ENCODE measurements around the gene VEGFA. TPM values are rescaled to one million over a fixed set of nuclear protein-coding genes. Genes with fewer than 3 reads are reported as not detected.

The VEGFA gene
- total RNA-seq, 2 experiments from 2014 or later, result 93.7 to 104 TPM

DNA sequence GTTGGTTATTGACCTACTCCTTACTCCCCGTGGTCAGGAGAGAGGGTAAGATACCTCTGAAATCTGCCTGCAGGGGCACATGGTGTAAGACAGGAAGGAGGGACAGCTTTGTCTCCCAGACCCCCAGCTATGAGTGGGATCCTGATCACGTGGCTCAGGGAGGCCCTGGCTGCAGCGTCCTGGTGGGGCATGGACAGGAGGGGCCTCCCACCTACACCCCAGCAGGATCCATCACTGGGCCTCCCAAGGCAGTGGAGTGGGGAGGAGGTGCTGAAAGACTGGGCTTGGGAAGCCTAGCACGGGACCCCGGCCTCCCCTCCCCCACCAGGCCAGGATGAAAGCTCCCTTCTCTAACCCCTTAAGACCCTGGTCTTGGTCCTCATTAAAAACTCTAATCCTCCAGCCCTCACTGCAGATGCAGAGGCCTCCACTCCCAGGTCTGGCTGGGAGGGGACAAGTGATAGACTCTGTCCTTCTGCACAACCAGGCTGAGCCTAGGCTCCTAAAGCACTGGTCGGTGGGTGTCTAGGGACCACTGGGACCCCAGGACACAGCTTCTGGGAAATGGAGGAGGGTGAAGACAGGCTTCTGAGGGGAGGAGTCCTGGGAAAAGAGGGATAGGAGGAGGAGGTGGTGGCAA is 29.6 kb upstream of the VEGFA start:
- Mint-ChIP-seq H3K4me1 (ENCODE audit: low read depth) (peaks cover 2% of the 10 kb centered on the region), H3K9me3 (no peaks in the 10 kb centered on the region), H3K36me3 (ENCODE audit: low read depth) (no peaks in the 10 kb centered on the region), H3K27me3 (no peaks in the 10 kb centered on the region), H3K27ac (no peak overlapping the region), H3K4me3 (no peak overlapping the region)
- POLR2A ChIA-PET, result interaction anchor here (1.0 to 1.4 kb wide), 2 partner anchors 8 to 31 kb away, joined by 3 to 5 read pairs; no protein-coding TSS in a partner anchor
- DNase-seq (no peak), ATAC-seq (no peak)
- intact Hi-C loops (cut with micrococcal nuclease), result no loop called here
- TF ChIP-seq, protein P1, sequence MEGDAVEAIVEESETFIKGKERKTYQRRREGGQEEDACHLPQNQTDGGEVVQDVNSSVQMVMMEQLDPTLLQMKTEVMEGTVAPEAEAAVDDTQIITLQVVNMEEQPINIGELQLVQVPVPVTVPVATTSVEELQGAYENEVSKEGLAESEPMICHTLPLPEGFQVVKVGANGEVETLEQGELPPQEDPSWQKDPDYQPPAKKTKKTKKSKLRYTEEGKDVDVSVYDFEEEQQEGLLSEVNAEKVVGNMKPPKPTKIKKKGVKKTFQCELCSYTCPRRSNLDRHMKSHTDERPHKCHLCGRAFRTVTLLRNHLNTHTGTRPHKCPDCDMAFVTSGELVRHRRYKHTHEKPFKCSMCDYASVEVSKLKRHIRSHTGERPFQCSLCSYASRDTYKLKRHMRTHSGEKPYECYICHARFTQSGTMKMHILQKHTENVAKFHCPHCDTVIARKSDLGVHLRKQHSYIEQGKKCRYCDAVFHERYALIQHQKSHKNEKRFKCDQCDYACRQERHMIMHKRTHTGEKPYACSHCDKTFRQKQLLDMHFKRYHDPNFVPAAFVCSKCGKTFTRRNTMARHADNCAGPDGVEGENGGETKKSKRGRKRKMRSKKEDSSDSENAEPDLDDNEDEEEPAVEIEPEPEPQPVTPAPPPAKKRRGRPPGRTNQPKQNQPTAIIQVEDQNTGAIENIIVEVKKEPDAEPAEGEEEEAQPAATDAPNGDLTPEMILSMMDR (IDR thresholded peaks at IDR 0.05), result no peak
- CTCF ChIA-PET, result interaction anchor here (1.5 kb wide), 1 partner anchor 29 kb away, joined by 7 read pairs; no protein-coding TSS in a partner anchor

DNA sequence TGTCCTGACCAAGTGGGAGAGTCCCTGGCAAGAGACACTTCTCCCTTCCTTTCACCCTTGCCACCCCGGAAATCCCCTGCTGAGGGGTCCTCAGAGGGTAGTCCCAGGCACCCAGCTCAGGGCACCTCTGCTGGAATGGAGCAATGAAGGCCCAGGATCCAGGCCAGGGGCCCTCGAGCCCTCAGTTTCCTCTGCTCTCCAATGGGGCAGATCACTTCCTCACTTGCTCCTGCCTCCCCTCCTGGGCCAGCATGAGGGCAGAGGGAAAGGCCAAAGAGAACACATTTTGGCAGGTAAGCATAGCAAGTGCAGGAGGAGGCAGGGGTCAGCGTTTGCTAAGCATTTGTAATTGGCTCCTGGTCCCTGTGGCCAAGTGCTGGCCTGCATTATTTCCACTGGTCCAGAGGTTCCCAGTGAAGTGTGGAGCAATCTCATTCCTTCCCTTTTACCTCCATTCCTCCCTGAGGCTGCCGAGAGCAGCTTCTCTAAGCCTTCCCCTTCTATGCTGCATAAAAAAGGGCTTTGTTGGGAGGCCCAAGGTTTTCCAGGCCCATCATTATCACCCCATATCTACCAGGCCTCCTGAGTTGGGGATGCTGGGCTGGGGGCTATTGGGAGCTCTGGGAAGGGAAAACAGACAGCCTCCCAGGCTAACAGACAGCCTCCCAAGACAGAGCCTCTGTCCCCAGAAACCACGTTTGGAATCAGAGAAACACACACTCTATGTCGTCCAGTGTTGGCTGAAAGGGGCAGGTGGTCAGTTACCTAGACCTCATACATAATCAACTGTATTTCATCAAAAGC is 28.8 kb upstream of the VEGFA start:
- Mint-ChIP-seq H3K9me3 (no peaks in the 10 kb centered on the region), H3K4me1 (ENCODE audit: low read depth) (peaks cover 2% of the 10 kb centered on the region), H3K27ac (no peak overlapping the region), H3K36me3 (ENCODE audit: low read depth) (no peaks in the 10 kb centered on the region), H3K4me3 (no peak overlapping the region), H3K27me3 (peaks cover 2% of the 10 kb centered on the region)
- ChIA-PET POLR2A (interaction anchor here (1.2 kb wide), 1 partner anchor 29 kb away, joined by 3 read pairs; the partner anchor contains the start of gene VEGFA), CTCF (interaction anchor here (1.3 to 1.5 kb wide), 2 partner anchors 28 to 355 kb away, joined by 3 to 7 read pairs; no protein-coding TSS in a partner anchor)
- intact Hi-C loops (cut with micrococcal nuclease), result no loop called here
- TF ChIP-seq, protein P1 (IDR thresholded peaks at IDR 0.05), result no peak
- DNase-seq (no peak), ATAC-seq (no peak)

DNA sequence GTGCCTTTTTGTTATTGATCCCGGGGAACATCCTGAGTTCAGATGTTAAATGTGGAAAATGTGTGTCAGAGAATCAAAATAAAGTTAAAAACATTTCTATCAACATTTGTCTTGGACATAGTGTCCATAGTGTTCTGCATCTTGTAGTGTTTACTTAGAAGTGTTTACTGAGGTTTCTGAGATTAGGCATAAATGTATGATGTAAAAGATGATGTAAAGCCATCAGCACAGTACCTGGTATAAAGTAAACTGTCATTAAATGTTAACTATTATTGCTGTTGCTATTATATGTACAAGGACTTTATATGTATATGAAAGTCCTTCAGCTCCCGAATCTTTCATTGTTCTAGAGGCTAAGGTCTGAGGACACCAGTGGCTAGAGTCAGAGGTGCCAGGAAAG is 28.2 kb upstream of the VEGFA start:
- Mint-ChIP-seq H3K4me1 (ENCODE audit: low read depth) (peaks cover 2% of the 10 kb centered on the region), H3K27me3 (peaks cover 4% of the 10 kb centered on the region), H3K4me3 (no peak overlapping the region), H3K36me3 (ENCODE audit: low read depth) (no peaks in the 10 kb centered on the region), H3K27ac (no peak overlapping the region), H3K9me3 (no peaks in the 10 kb centered on the region)
- ChIA-PET POLR2A (interaction anchor here (1.2 kb wide), 1 partner anchor 29 kb away, joined by 3 read pairs; the partner anchor contains the start of gene VEGFA), CTCF (interaction anchor here (1.3 to 1.6 kb wide), 2 partner anchors 28 to 355 kb away, joined by 3 to 5 read pairs; partner anchors contain the start of gene VEGFA)
- intact Hi-C loops (cut with micrococcal nuclease), result no loop called here
- TF ChIP-seq, protein P1 (IDR thresholded peaks at IDR 0.05), result no peak
- DNase-seq (no peak), ATAC-seq (no peak)

DNA sequence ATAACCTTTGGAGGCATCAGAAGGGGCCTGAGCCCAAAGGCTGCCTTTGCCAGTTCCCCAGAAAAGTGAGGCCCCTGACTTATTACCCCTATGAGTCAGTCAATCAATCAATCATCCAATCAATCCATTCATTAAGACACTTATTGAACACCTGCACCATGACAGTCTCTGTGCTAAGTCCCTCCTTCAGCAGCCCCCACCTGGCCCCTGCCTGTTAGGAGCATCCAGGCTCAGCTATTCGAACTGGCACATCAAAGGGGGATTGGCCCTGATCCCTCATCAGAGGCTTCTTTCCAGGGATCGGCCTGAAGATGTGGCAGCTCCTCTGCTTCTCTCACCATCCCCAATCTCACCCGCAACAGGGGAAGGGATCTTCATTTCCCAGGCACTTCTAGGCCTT is 27.7 kb upstream of the VEGFA start:
- ATAC-seq, result no peak
- H3K9me3 Mint-ChIP-seq, result no peaks in the 10 kb centered on the region
- no peak for DNase-seq
- H3K36me3 Mint-ChIP-seq (ENCODE audit: low read depth), result no peaks in the 10 kb centered on the region
- H3K27me3 Mint-ChIP-seq, result peaks cover 4% of the 10 kb centered on the region
- TF ChIP-seq, protein P1 (IDR thresholded peaks at IDR 0.05), result no peak
- no peak overlapping the region for H3K27ac Mint-ChIP-seq
- H3K4me3 Mint-ChIP-seq, result no peak overlapping the region
- peaks cover 1% of the 10 kb centered on the region for H3K4me1 Mint-ChIP-seq (ENCODE audit: low read depth)
- intact Hi-C loops (cut with micrococcal nuclease), result no loop called here
- ChIA-PET POLR2A (interaction anchor here (1.2 kb wide), 1 partner anchor 28 kb away, joined by 3 read pairs; the partner anchor contains the start of gene VEGFA), CTCF (interaction anchor here (1.3 to 1.6 kb wide), 2 partner anchors 27 to 354 kb away, joined by 3 to 5 read pairs; partner anchors contain the start of gene VEGFA)
